Bronchial epithelial cell (primary cell): ENCODE measurements around the gene SMIM45.

Source experiments
- DNase-seq: peaks from one replicate; pipeline ENCODE4 v3.0.0-alpha.2; 2010; ENCODE audit warnings: low read depth
- FAIRE-seq: peaks from 2 replicates; lab custom pipeline; 2011; peaks lifted over from hg19 to GRCh38; lab: Jason Lieb, UNC
- H3K27me3 ChIP-seq: 2 replicates; pipeline ENCODE4 v1.5.1; 2011; ENCODE audit warnings: low read length; ENCODE audit not compliant: control insufficient read depth, insufficient read depth
- H3K36me3 ChIP-seq: 2 replicates; pipeline ENCODE4 v1.5.1; 2011; ENCODE audit warnings: low read length; ENCODE audit not compliant: control insufficient read depth, insufficient read depth
- H3K4me3 ChIP-seq: 2 replicates; pipeline ENCODE4 v1.5.1; 2011; ENCODE audit warnings: mild to moderate bottlenecking, low read depth, low read length, control low read depth
- TF ChIP-seq, protein P1 (sequence below): IDR thresholded peaks from 2 replicates; pipeline ENCODE4 v1.5.1; 2011; ENCODE audit warnings: mild to moderate bottlenecking, moderate library complexity, low read length, control low read depth, inconsistent platforms; ENCODE audit not compliant: insufficient read depth, severe bottlenecking

The SMIM45 gene

DNA sequence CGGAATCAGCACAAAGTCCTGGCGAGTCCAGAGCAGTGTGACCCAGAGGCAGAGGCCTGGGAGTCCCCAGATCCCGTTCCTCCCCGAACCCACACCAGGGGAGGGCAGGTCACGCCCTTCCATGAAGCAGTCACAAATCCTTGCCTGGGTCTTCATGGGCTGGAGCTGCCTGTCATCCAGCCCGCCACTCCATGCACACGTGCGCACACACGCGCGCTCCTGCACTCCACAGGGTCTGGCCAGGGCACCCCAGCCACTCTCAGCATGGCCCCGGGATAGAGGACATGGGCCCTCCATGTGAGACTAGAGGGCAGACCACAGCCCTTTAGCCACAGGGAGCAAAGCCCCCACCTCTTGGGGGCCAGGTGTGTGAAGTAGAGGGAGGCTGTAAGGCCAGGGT lies 19.6 kb upstream of the SMIM45 start:
- no peak for FAIRE-seq
- no peak overlapping the region for H3K4me3 ChIP-seq
- TF ChIP-seq, protein P1, sequence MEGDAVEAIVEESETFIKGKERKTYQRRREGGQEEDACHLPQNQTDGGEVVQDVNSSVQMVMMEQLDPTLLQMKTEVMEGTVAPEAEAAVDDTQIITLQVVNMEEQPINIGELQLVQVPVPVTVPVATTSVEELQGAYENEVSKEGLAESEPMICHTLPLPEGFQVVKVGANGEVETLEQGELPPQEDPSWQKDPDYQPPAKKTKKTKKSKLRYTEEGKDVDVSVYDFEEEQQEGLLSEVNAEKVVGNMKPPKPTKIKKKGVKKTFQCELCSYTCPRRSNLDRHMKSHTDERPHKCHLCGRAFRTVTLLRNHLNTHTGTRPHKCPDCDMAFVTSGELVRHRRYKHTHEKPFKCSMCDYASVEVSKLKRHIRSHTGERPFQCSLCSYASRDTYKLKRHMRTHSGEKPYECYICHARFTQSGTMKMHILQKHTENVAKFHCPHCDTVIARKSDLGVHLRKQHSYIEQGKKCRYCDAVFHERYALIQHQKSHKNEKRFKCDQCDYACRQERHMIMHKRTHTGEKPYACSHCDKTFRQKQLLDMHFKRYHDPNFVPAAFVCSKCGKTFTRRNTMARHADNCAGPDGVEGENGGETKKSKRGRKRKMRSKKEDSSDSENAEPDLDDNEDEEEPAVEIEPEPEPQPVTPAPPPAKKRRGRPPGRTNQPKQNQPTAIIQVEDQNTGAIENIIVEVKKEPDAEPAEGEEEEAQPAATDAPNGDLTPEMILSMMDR: no peak
- no peak for DNase-seq
- H3K27me3 ChIP-seq: no peaks in the 10 kb centered on the region
- H3K36me3 ChIP-seq: no peaks in the 10 kb centered on the region

DNA sequence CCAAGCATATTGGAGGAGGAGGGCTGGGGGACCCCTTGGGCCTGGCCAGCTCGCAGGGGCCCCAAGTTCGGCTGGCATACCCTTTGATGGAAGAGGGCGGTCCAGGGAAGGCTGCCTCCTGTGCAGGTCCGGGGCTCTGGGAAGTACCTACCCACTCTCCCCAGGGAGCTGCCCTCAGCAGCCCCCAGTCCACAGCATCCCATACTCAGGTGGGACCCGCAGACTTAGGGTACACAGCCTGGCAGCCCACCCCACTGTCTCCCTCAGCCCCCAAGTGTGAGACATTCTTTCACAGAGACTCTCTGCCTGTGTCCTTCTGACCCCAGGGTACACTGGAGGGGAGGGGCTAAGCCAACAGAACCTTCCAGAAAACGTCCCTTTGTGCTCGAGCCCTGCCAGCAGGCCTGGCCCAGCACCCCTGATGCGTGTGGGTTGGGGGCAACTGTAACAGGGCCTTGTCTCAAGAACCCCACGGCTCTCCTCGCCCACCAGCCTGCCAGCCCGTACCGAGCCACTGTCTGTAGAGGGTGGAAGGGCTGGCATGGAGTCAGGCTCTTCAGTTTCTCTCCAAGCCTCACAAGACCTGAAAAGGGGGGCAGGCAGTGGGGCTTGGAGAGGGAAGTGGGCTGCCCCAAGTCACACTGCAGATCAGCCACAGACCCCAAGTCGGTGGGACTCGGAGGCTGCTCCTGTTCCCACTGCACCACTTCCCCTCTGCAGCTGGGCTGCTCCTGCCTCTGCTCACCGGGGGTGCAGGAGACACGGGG lies 18.4 kb upstream of the SMIM45 start:
- no peak for DNase-seq

DNA sequence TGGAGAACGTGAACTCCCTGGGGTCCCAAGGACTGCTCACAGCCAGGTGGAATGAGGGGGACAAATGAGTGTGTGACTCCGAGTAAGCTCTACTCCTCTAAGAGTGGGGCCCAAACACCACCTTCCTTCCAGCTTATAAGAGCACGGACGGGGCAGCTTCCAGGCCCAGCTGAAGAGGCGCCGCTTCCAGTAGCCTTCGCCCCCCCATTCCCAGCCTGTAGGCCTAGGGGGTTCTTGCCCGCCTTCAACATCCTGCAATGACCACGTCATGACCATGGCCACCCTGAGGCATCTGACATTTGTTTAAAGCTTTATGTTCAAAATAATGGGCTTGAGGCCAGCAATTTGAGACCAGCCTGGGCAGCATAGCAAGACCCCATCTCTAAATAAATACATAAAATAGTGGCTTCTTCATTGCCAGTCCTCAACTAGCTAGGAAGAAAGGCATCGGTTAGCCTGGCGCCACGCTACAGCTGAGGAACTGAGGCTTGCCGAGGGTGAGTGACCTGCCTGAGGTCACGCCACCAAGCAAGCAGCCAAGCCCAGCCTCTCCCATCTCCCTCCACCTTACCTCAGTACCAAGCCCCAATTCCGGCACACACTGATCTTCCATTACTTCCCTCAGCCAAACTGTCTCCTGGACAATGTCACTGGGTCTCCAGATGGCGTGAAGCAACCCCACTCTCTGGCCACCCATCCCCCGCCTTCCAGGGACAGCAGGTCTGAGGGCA lies 17.5 kb upstream of the SMIM45 start:
- Histone ChIP-seq H3K27me3 (no peaks in the 10 kb centered on the region), H3K4me3 (no peak overlapping the region), H3K36me3 (no peaks in the 10 kb centered on the region)
- FAIRE-seq (no peak), DNase-seq (no peak)
- TF ChIP-seq, protein P1: no peak

More for the DNA sequence above, 18.4 kb upstream of the SMIM45 start:
- FAIRE-seq: no peak
- TF ChIP-seq, protein P1: no peak
- Histone ChIP-seq H3K27me3 (no peaks in the 10 kb centered on the region), H3K36me3 (no peaks in the 10 kb centered on the region), H3K4me3 (no peak overlapping the region)

DNA sequence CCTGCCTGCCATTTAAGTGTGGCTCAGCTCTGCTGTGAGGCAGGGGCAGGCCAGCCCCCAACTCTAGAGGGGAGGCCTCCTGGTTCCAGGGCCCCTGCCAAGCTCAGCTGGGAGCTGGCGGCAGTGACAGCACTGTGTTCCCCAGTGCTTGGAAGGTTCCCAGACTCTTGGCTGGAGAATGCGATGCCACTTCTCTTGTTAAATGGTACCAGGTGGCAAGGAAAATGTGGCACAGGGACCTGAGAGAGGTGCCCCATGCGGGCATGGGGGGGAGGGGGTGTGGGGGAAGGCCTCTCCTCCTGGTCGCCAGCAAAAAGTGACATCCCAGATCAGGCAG lies 17.0 kb upstream of the SMIM45 start:
- TF ChIP-seq, protein P1: no peak
- DNase-seq (no peak), FAIRE-seq (no peak)
- Histone ChIP-seq H3K36me3 (no peaks in the 10 kb centered on the region), H3K4me3 (no peak overlapping the region), H3K27me3 (no peaks in the 10 kb centered on the region)

DNA sequence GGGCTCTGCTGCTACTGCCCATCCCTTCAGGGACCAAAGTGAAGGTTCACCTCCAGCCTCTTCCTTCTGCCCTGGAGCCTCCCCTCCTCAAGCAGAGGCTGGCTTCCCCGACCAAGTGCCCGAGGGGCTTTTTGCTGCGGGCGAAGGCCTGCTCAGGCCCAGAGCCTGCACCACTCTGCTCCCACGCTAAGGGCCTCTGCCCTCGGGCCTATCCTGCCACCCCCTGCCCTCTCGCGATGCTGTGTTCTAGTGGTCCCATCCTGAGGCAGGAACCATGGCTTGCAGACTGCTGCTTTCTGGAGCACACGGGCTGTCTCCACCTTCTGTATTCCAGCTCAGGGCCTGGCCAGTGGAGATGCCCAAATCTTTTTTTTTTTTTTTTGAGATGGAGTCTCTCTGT lies 16.4 kb upstream of the SMIM45 start:
- TF ChIP-seq, protein P1: no peak
- H3K27me3 ChIP-seq: no peaks in the 10 kb centered on the region
- no peak for DNase-seq
- no peak for FAIRE-seq
- H3K4me3 ChIP-seq: no peak overlapping the region
- H3K36me3 ChIP-seq: no peaks in the 10 kb centered on the region
